Vagina (tissue), 2 donors: ENCODE measurements around the gene PSD.

Source experiments
- POLR2A ChIP-seq, 2 donors: fragments of 450-650 bp; IDR thresholded peaks; one replicate each; pipeline ENCODE4 v1.6.1; 2017; ENCODE audit warnings: antibody characterized with exemption in 2 of 2, mild to moderate bottlenecking in 2 of 2, moderate library complexity in 2 of 2
- POLR2AphosphoS5 ChIP-seq, 2 donors: sonication (generic); formaldehyde crosslinking; IDR thresholded peaks; one replicate each; pipeline ENCODE4 v1.9.0; 2017; ENCODE audit warnings: antibody characterized with exemption in 2 of 2, mild to moderate bottlenecking in 2 of 2, low read depth in 1 of 2; ENCODE audit not compliant: insufficient read depth in 1 of 2
- TF ChIP-seq, protein P1 (sequence below), 3 experiments: fragments of 450-650 bp in 2 of 3; fragments of 200-600 bp in 1 of 3; sonication (generic) in 1 of 3; IDR thresholded peaks; one replicate each; pipeline ENCODE4 v1.5.1; 2017 to 2019; ENCODE audit warnings: antibody characterized with exemption in 3 of 3, mild to moderate bottlenecking in 2 of 3, moderate library complexity in 2 of 3

- TF ChIP-seq, protein P1, sequence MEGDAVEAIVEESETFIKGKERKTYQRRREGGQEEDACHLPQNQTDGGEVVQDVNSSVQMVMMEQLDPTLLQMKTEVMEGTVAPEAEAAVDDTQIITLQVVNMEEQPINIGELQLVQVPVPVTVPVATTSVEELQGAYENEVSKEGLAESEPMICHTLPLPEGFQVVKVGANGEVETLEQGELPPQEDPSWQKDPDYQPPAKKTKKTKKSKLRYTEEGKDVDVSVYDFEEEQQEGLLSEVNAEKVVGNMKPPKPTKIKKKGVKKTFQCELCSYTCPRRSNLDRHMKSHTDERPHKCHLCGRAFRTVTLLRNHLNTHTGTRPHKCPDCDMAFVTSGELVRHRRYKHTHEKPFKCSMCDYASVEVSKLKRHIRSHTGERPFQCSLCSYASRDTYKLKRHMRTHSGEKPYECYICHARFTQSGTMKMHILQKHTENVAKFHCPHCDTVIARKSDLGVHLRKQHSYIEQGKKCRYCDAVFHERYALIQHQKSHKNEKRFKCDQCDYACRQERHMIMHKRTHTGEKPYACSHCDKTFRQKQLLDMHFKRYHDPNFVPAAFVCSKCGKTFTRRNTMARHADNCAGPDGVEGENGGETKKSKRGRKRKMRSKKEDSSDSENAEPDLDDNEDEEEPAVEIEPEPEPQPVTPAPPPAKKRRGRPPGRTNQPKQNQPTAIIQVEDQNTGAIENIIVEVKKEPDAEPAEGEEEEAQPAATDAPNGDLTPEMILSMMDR (IDR thresholded peaks at IDR 0.05): no peak
- TF ChIP-seq POLR2AphosphoS5 (IDR thresholded peaks at IDR 0.05; ENCODE audit: insufficient read depth in 1 of 2, low read depth in 1 of 2) (no peak), POLR2A (IDR thresholded peaks at IDR 0.05) (no peak)
Observed at GRCh38 chr10:102403115-102403514, 15.5 kb downstream of the PSD start.
